ENCODE data around the gene STK32B. TPM values are rescaled to one million over a fixed set of nuclear protein-coding genes. Genes with fewer than 3 reads are reported as not detected.

Gene STK32B
- total RNA-seq, 4 donors from 2014 or later = 0.46 to 0.68 (median 0.49) TPM; not detected in 1

GRCh38 chr4:5146248-5146647 is 95.0 kb downstream of the STK32B start:
- in situ Hi-C loops (cut with MboI; ENCODE audit: low sequenced_read_pairs in 4 of 4) = no loop called here
- Histone ChIP-seq H3K4me1 (no peaks in the 10 kb centered on the region), H3K27ac (no peak overlapping the region), H3K27me3 (no peaks in the 10 kb centered on the region), H3K9me3 (no peaks in the 10 kb centered on the region), H3K4me3 (no peak overlapping the region), H3K36me3 (no peaks in the 10 kb centered on the region)
- intact Hi-C loops (cut with DNase I; ENCODE audit: low total_unique reads) = no loop called here
- DNase-seq (no peak), ATAC-seq (no peak)
- no peak for TF ChIP-seq POLR2A (IDR thresholded peaks at IDR 0.05)
- TF ChIP-seq, protein P1, sequence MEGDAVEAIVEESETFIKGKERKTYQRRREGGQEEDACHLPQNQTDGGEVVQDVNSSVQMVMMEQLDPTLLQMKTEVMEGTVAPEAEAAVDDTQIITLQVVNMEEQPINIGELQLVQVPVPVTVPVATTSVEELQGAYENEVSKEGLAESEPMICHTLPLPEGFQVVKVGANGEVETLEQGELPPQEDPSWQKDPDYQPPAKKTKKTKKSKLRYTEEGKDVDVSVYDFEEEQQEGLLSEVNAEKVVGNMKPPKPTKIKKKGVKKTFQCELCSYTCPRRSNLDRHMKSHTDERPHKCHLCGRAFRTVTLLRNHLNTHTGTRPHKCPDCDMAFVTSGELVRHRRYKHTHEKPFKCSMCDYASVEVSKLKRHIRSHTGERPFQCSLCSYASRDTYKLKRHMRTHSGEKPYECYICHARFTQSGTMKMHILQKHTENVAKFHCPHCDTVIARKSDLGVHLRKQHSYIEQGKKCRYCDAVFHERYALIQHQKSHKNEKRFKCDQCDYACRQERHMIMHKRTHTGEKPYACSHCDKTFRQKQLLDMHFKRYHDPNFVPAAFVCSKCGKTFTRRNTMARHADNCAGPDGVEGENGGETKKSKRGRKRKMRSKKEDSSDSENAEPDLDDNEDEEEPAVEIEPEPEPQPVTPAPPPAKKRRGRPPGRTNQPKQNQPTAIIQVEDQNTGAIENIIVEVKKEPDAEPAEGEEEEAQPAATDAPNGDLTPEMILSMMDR (IDR thresholded peaks at IDR 0.05 in 4 of 5, conservative IDR thresholded peaks at IDR 0.05 in 1 of 5) = no peak

DNA sequence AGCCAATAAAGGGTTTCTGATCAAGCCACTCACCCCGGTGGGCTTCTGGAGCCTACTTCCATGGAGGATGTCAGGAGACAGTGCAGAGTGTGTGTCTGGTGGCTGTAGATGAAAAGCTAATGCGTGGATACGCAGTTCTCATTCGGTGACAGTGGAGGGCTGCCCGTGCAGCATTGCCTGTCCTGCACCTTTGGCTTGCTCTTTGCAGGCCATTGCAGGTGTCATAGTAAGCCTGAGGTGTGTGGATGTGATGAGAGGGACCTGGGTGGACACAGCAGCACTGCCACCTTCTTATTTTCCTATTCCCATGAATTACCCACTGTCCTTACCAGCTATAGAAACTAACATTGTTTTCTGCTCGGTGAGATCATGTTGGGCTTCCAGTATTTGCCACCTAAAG is 101.2 kb downstream of the STK32B start:
- no peak for ATAC-seq
- H3K27me3 ChIP-seq = no peaks in the 10 kb centered on the region
- intact Hi-C loops (cut with DNase I; ENCODE audit: low total_unique reads) = no loop called here
- no peaks in the 10 kb centered on the region for H3K9me3 ChIP-seq
- H3K4me1 ChIP-seq = no peaks in the 10 kb centered on the region
- H3K27ac ChIP-seq = no peak overlapping the region
- no peaks in the 10 kb centered on the region for H3K36me3 ChIP-seq
- no peak for TF ChIP-seq POLR2A (IDR thresholded peaks at IDR 0.05)
- TF ChIP-seq, protein P1 (IDR thresholded peaks at IDR 0.05 in 4 of 5, conservative IDR thresholded peaks at IDR 0.05 in 1 of 5) = no peak
- H3K4me3 ChIP-seq = no peak overlapping the region
- in situ Hi-C loops (cut with MboI; ENCODE audit: low sequenced_read_pairs in 4 of 4) = no loop called here
- DNase-seq = no peak

GRCh38 chr4:5156682-5157081 is 105.4 kb downstream of the STK32B start:
- TF ChIP-seq, protein P1 (IDR thresholded peaks at IDR 0.05 in 4 of 5, conservative IDR thresholded peaks at IDR 0.05 in 1 of 5) = no peak
- TF ChIP-seq POLR2A (IDR thresholded peaks at IDR 0.05) = no peak
- H3K9me3 ChIP-seq = no peaks in the 10 kb centered on the region
- H3K4me1 ChIP-seq = no peaks in the 10 kb centered on the region
- DNase-seq = no peak
- H3K27me3 ChIP-seq = no peaks in the 10 kb centered on the region
- H3K4me3 ChIP-seq = no peak overlapping the region
- intact Hi-C loops (cut with DNase I; ENCODE audit: low total_unique reads) = no loop called here
- in situ Hi-C loops (cut with MboI; ENCODE audit: low sequenced_read_pairs in 4 of 4) = no loop called here
- ATAC-seq = no peak
- no peak overlapping the region for H3K27ac ChIP-seq
- no peaks in the 10 kb centered on the region for H3K36me3 ChIP-seq

DNA sequence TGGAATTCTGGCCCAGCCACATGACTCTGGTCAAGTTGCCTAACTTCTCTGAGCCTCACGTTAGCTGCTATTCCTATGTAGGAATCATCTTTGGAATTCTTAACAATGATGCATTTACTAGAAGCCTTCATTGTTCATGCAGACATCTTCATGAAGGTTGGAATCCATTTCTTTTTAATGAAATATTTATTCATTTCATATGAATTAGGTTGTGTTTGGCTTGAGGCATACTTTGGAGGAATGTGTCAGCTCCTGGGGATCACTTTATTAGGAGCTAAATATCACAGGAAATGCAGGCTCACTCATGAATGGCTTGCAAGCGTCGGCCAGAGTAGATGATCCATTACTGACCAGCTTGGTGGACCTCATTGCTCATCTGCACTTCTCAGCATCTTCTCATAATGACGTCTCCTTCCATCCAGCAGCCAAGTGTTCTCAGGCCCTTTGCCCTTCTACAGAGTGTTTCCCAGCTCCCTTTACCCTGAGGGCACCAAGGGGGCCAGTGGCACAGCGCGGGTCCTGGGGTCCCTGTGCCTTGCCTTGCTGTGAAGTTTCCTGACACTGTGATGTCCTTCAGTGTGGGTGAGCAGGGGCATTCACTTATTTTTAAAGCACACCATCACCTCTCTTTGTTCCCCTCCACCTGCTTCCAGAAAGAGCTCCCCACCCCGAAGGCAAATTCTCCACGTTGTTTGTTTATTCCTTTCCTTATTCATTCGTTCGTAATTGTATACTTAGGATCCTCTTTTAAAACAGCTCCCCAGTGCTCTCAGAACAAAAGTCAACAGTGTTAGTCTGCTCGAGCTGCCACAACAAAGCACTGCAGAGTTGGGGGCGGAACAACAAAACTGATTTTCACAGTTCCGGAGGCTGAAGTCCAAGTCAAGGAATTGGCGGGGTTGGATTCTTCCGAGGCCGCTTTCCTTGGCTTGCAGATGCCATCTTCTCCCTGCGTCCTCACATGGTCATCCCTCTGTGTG is 106.8 kb downstream of the STK32B start:
- H3K4me3 ChIP-seq = no peak overlapping the region
- ATAC-seq = no peak
- no peak overlapping the region for H3K27ac ChIP-seq
- TF ChIP-seq, protein P1 (IDR thresholded peaks at IDR 0.05 in 4 of 5, conservative IDR thresholded peaks at IDR 0.05 in 1 of 5) = no peak
- no peak for TF ChIP-seq POLR2A (IDR thresholded peaks at IDR 0.05)
- H3K36me3 ChIP-seq = no peaks in the 10 kb centered on the region
- DNase-seq = no peak
- in situ Hi-C loops (cut with MboI; ENCODE audit: low sequenced_read_pairs in 4 of 4) = no loop called here
- H3K4me1 ChIP-seq = no peaks in the 10 kb centered on the region
- intact Hi-C loops (cut with DNase I; ENCODE audit: low total_unique reads) = no loop called here
- H3K9me3 ChIP-seq = no peaks in the 10 kb centered on the region
- H3K27me3 ChIP-seq = no peaks in the 10 kb centered on the region

Data from gastrocnemius medialis (tissue), 4 donors.